GM21390 (cell line): ENCODE data around the gene SSBP2.
"Not testable (repeated sequence)": the region's sequence is repeated elsewhere in the genome, so short reads cannot be mapped to it uniquely, and the experiment has no call there.

Experiments used
- ATAC-seq: cut with Tn5 transposase; IDR thresholded peaks from one replicate; pipeline ENCODE4 v1.9.1; 2021; ENCODE audit not compliant: unreplicated experiment

SSBP2 gene

GRCh38 chr5:81534441-81534840, 216.5 kb downstream of the SSBP2 start:
- no peak for ATAC-seq

DNA sequence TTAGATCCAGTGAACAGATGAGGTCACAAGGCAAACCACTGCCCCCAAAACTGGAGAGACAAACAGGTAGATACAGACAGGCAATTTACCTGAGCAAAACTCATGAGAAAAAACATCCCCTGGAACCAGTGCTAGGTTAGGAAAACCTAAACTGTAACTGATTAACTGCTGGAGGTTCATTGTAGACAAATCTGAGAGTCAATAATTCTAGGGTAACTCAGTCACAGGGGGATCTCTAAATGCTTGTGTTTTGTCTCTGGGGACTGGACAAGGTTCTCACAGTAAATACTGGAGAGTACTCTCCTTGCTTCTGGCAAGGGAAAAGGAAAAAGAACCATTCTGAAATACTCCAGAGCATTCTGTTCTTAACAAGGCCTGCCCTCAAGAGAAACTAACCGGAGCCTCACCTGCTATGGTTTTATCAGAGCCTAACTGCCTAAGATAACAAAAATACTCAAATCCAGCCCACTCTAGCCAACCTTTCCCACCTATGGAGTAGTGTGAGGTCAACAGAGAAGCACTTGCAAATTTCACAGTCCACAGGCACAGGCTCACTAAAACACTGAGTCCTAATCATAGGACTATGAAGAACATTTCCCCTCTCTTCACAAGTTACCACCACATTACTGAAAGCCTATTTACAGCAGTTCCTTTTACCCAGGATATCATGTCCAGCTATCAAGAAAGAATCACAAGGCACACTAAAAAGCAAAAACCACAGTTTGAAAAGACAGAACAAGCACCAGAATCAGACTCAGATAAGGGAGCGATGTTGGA, 217.1 kb downstream of the SSBP2 start:
- ATAC-seq: no peak

GRCh38 chr5:81530919-81531318, 220.0 kb downstream of the SSBP2 start:
- ATAC-seq: no peak

- ATAC-seq: no peak
These were observed 225.2 kb downstream of the SSBP2 start for GRCh38 chr5:81525690-81526089.

GRCh38 chr5:81524015-81524414, 226.9 kb downstream of the SSBP2 start:
- no peak for ATAC-seq

- no peak for ATAC-seq
These were observed 228.3 kb downstream of the SSBP2 start for GRCh38 chr5:81522571-81522970.

- ATAC-seq: no peak
These were observed 230.1 kb downstream of the SSBP2 start for GRCh38 chr5:81520769-81521168.

DNA sequence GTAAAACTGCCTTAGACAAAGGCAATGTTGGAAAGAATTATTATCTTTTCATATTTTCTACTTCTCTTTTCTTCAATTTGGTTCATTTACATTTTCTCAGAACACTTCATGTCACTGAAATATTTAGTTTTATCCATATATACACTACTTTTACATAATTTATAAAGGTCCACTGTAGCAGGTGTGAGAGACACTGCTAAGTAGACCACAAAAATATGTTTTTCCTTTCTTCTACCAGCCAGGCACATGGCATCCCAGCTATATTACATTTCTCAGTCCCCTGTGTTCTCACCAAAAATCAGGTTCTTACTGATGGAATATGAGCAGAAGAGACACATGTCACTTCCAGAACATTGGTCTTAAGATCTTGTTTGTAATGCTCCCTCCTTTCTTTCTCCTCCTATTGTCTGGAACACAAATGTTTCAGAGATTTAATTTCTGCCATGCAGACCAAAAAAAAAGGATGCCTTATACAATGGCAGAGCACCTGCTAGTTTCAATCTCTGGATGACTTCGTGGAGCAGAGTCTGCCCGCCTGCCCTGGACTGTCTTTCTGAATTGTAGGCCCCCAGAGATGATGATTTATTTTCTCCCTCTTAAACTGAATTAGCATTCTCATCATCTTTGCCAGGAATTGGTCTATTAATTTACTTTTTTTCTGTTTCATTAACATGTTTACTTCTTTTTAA, 231.5 kb downstream of the SSBP2 start:
- ATAC-seq: no peak

DNA sequence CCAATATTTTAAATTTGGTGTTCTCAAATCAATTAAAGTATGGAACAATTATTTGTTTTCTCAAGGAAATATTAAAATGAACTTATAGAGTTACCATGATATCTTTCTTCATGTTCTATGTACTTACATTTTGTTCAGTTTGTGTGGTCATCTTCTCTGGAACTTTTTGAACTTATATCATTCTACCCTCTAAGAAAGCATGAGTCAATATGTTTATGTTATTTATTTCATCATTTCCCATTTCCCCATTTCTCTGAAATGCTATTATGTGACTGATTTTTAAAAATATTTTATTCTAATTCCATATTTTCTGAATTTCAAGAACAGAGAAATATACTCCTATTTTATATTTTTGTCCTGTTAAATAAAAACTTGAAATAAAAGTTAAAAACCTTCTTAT, 233.4 kb downstream of the SSBP2 start:
- no peak for ATAC-seq

DNA sequence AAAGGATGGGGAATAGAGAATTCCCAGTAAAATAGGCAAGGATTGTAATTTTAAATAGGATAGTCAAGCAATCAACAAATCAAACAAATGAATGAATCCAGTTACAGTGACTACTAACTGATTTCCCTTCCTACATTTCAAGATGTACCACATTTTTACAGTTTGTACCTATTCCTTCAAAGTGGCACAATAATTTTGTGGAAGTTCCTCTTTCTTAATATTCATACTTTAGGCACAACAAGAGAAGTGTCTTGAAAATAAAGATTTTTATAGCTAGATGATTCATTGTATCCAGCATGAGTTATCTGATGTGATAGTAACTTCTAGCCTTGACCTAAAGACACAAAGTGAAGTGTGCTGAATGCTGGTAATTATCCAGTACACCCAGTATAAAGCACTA, 234.8 kb downstream of the SSBP2 start:
- ATAC-seq: no peak

- no peak for ATAC-seq
These were observed 236.9 kb downstream of the SSBP2 start for GRCh38 chr5:81513982-81514381.

DNA sequence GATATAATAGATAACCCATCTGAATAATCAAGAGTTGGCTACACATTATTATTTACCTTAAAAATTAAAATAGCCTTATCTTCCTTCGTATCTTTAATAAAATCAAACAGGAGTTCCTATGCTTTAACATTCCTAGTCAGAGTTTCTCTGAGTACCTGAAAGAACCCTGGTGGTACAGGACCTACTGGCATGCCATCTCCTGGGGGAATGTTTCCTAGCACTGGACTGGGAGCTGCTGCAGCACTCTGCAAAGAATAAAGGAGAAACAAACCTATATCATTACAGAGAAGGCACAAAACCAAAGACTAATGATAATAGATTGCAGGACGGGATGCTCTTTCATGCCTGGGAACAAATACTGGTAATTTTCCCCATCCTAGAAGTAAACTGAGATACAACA, 237.4 kb downstream of the SSBP2 start:
- ATAC-seq: no peak

- ATAC-seq: peak; percentile 99
These were observed 243.9 kb downstream of the SSBP2 start for GRCh38 chr5:81506900-81507588.

DNA sequence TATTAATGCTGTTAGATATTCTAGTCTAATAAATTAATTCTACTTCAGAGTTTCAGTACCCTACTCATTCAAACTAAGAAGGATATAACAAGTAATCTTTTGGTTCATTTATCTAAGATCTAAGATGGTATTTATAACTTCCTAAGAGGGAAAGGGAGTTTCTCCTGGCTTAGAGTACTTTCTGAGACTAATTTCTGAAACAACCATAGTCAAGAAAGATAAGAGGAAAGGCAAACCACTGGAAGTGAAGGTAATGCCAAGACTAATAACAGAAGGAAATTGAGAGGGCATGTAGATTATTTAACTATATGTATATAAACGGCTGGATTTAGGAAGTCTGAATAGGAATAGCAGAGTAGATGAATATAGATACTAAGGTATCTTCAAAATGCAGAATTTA, 244.5 kb downstream of the SSBP2 start:
- no peak for ATAC-seq

DNA sequence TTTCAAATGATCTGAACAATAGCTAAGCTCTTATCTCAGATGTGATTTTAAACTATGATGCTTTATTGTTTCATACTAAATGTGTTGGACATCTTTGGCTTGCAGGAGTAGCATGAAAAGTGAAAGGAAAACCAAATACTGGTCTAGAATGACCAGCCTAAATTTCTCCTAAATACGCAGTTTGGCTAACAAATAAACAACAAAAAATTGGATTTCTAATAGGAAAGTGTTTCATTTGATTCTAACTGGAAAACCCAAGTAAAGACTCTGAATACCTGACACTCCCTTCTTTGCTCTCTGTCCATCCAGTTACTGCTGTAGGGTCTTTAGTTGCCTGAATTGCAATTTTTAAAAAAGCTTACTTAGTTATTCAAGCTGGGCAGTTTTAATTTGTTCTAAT, 245.2 kb downstream of the SSBP2 start:
- no peak for ATAC-seq

GRCh38 chr5:81503602-81504001, 247.3 kb downstream of the SSBP2 start:
- not testable (repeated sequence) for ATAC-seq

DNA sequence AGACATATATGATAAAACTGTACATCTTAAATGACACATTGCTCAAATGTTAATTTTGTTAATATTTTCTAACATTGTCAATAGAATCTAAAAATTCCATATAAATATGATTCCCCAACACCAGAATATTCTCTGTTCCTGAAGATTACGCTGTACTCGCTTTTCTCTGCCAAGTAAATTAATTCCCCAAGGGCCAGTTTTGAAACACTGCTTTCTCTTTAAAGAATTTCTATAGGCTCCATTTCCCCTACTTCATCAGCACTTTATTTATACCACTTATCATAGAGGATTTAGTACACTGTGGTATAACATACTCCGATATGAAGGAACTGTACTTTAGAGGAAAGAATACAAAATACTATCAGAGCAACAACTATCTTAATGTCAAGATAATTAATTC, 255.6 kb downstream of the SSBP2 start:
- ATAC-seq: no peak

- no peak for ATAC-seq
These were observed 262.0 kb downstream of the SSBP2 start for GRCh38 chr5:81488862-81489261.

GRCh38 chr5:81486711-81487110, 264.2 kb downstream of the SSBP2 start:
- no peak for ATAC-seq

DNA sequence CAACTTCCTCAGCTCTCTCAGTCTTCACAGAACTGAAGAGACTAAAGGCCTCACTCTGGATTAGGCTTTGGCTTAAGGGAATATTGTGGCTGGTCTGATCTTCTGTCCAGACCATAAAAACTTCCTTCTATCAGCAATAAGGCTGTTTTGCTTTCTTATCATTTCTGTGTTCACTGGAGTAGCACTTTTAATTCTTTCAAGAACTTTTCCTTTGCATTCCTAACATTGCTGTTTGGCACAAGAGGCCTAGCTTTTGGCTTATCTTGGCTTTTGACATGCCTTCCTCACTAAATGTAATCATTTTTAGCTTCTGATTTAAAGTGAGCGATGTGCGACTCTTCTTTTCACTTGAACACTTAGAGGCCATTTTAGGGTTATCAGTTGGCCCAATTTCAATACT, 268.3 kb downstream of the SSBP2 start:
- no peak for ATAC-seq

DNA sequence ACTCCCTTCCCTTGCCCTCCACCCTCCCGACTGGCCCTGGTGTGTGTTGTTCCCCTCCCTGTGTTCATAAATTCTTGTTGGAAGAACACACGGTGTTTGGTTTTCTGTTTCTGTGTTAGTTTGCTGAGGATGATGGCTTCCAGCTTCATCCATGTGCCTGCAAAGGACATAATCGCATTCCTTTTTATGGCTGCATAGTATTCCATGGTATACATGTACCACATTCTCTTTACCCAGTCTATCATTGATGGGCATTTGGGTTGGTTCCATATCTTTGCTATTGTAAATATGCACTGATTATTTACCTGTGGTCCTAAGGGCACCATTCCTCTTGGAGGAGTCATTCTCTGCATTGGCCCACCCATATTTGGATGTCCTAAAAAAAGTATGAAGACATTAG, 277.5 kb downstream of the SSBP2 start:
- not testable (repeated sequence) for ATAC-seq

DNA sequence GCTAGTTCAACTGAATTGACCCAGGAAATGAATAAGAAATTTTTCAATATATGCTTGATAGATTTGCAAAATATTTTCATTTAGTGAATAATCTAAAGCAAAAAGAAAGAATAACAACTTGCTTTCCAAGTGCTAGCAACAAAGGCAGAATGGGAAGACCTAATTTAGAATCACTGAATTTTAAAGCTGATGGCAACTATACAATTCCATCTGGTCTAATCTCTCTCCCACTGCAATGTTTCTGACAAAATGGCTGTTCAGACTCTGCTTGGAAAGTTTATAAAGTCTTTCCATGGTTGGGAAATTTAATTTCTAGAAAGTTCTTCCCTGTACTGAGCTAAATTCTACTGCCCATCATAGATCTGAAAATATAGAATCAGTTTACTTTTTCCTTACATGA, 281.2 kb downstream of the SSBP2 start:
- ATAC-seq: no peak
